ENCODE data around the gene SYPL2.

DNA sequence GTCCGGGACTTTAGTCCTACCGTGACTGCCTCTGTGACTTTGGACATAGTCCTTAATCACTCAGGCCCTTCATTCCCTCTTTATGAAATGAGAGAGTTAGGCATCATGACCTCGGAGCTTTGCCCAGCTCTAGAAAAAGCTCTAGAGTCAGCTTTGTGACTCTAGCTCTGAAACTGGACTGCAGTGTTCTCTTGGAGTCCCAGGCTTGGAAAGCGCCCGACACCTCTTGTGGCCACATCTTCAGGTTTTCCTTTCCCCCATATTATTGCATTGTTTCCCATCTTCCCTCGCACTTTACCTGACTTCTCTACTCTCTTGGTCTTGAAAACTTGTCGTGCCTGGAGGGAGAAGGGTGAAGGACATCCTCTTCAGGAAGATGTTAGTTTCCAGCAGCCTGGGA is 55.7 kb downstream of the SYPL2 start:
- no peak for TF ChIP-seq POLR2A (IDR thresholded peaks at IDR 0.05)
- TF ChIP-seq, protein P1, sequence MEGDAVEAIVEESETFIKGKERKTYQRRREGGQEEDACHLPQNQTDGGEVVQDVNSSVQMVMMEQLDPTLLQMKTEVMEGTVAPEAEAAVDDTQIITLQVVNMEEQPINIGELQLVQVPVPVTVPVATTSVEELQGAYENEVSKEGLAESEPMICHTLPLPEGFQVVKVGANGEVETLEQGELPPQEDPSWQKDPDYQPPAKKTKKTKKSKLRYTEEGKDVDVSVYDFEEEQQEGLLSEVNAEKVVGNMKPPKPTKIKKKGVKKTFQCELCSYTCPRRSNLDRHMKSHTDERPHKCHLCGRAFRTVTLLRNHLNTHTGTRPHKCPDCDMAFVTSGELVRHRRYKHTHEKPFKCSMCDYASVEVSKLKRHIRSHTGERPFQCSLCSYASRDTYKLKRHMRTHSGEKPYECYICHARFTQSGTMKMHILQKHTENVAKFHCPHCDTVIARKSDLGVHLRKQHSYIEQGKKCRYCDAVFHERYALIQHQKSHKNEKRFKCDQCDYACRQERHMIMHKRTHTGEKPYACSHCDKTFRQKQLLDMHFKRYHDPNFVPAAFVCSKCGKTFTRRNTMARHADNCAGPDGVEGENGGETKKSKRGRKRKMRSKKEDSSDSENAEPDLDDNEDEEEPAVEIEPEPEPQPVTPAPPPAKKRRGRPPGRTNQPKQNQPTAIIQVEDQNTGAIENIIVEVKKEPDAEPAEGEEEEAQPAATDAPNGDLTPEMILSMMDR (IDR thresholded peaks at IDR 0.05) = no peak

All from ovary (tissue), 3 donors.